GM23248 (cell line): ENCODE data around the gene HBA1. TPM values are rescaled to one million over a fixed set of nuclear protein-coding genes. Genes with fewer than 3 reads are reported as not detected.

Experiments
- DNase-seq: peaks from one replicate; pipeline ENCODE4 v3.0.0-alpha.2; 2015
- H2AFZ ChIP-seq: fragments of 200-600 bp; sonication (generic); 2 replicates; pipeline ENCODE4 v1.6.1; 2016; ENCODE audit warnings: antibody characterized with exemption
- H3F3A ChIP-seq: fragments of 200-600 bp; sonication (generic); 2 replicates; pipeline ENCODE4 v1.6.1; 2016; ENCODE audit warnings: mild to moderate bottlenecking, antibody characterized with exemption, mixed run types; ENCODE audit not compliant: insufficient read depth
- H3K27ac ChIP-seq: fragments of 200-600 bp; sonication (generic); 2 replicates; pipeline ENCODE4 v1.5.1; 2016; ENCODE audit warnings: mild to moderate bottlenecking
- H3K27me3 ChIP-seq: fragments of 200-600 bp; sonication (generic); replicated peaks from 2 replicates; pipeline ENCODE4 v1.6.1; 2016; ENCODE audit warnings: mild to moderate bottlenecking; ENCODE audit not compliant: insufficient read depth
- H3K36me3 ChIP-seq: fragments of 200-600 bp; sonication (generic); 2 replicates; pipeline ENCODE4 v1.6.1; 2016; ENCODE audit warnings: low read depth, mild to moderate bottlenecking
- H3K4me1 ChIP-seq: fragments of 200-600 bp; sonication (generic); 2 replicates; pipeline ENCODE4 v1.6.1; 2016; ENCODE audit warnings: mild to moderate bottlenecking; ENCODE audit not compliant: insufficient read depth
- H3K4me2 ChIP-seq: fragments of 200-600 bp; sonication (generic); one replicate; pipeline ENCODE4 v1.6.1; 2016; ENCODE audit warnings: mild to moderate bottlenecking; ENCODE audit not compliant: unreplicated experiment
- H3K4me3 ChIP-seq: fragments of 200-600 bp; sonication (generic); 2 replicates; pipeline ENCODE4 v1.5.1; 2016; ENCODE audit warnings: mild to moderate bottlenecking
- H3K79me2 ChIP-seq: fragments of 200-600 bp; sonication (generic); 2 replicates; pipeline ENCODE4 v1.6.1; 2016; ENCODE audit warnings: mild to moderate bottlenecking; ENCODE audit not compliant: insufficient read depth
- H3K9ac ChIP-seq: fragments of 200-600 bp; sonication (generic); 2 replicates; pipeline ENCODE4 v1.6.1; 2016; ENCODE audit warnings: mild to moderate bottlenecking
- H3K9me2 ChIP-seq: fragments of 200-600 bp; sonication (generic); 2 replicates; pipeline ENCODE4 v1.6.1; 2016; ENCODE audit warnings: mixed run types, mild to moderate bottlenecking, moderate library complexity; ENCODE audit not compliant: insufficient read depth
- H3K9me3 ChIP-seq: fragments of 200-600 bp; sonication (generic); one replicate; pipeline ENCODE4 v1.6.1; 2017; ENCODE audit warnings: low read depth
- H4K20me1 ChIP-seq: fragments of 200-600 bp; sonication (generic); 2 replicates; pipeline ENCODE4 v1.6.0; 2016; ENCODE audit not compliant: insufficient read depth
- EZH2 ChIP-seq: fragments of 200-600 bp; sonication (generic); IDR thresholded peaks from 2 replicates; pipeline ENCODE4 v1.6.1; 2018; ENCODE audit warnings: antibody characterized with exemption, mild to moderate bottlenecking; ENCODE audit not compliant: insufficient read depth, poor library complexity, severe bottlenecking
- EZH2phosphoT487 ChIP-seq: fragments of 200-600 bp; sonication (generic); IDR thresholded peaks from 2 replicates; pipeline ENCODE4 v1.6.1; 2018; ENCODE audit warnings: antibody characterized with exemption, moderate library complexity, mild to moderate bottlenecking, low read depth; ENCODE audit not compliant: insufficient read depth
- WGBS, 2 experiments: methylation state at CpG; one replicate each; pipeline ENCODE4 v1.1.6; 2015 to 2017; ENCODE audit warnings: low lambda C conversion rate in 2 of 2, low coverage in 1 of 2; ENCODE audit errors: missing lambda C conversion rate in 2 of 2; 5-methylcytosine and 5-hydroxymethylcytosine counted together
- in situ Hi-C: fragments of 300-500 bp; cut with MboI; formaldehyde crosslinking; loops from 2 replicates; pipeline ENCODE4 v1.15.0; 2020
- polyA plus RNA-seq: library from polyadenylated mRNA; unstranded; fragments of >200 nt; fragmentation: Nextera tagmentation; extraction: Ambion mirVana; gene quantifications from 2 replicates; pipeline ENCODE4 v1.2.1, GENCODE V29; 2016
- total RNA-seq: library from RNA; depleted of rRNA; stranded (reverse); fragments of >200 nt; shearing (Covaris generic); gene quantifications from 2 replicates; pipeline ENCODE4 v1.2.3, GENCODE V29; 2014

HBA1 gene
- total and polyA plus RNA-seq, 2 experiments from 2014 or later: not detected

DNA sequence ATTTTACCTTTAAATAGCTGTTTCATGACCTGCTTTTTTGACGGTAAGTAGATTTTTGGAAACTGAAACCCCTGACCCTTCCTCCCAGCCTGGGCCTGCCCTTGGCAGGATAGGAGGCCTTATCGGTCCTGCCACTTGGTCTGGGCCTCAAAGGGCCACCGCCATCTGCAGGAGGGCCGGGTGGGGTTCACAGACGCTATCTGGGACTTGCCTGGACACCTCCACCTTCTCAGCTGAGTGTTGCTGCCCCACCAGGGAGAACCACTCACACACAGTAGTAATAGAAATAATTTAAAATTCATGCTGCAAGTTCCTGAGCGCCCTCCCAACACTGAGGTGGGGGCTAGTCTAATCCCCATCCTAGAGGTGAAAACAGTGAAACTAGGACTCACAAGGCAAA is 33.4 kb upstream of the HBA1 start:
- in situ Hi-C loops: no loop called here
- H3K36me3 ChIP-seq: no peaks in the 10 kb centered on the region
- no peaks in the 10 kb centered on the region for H3K4me1 ChIP-seq
- no peaks in the 10 kb centered on the region for H3K9me3 ChIP-seq
- H3K27me3 ChIP-seq: no peaks in the 10 kb centered on the region
- no peak overlapping the region for H3K27ac ChIP-seq
- H3F3A ChIP-seq: no peaks in the 10 kb centered on the region
- H3K4me2 ChIP-seq: no peak overlapping the region
- WGBS, 2 experiments: 72 to 73% methylated on average over 6 of the region's 6 CpGs
- no peaks in the 10 kb centered on the region for H4K20me1 ChIP-seq
- no peak overlapping the region for H3K4me3 ChIP-seq
- peaks cover 1% of the 10 kb centered on the region for H3K79me2 ChIP-seq
- no peak for TF ChIP-seq EZH2
- no peak for TF ChIP-seq EZH2phosphoT487
- H3K9ac ChIP-seq: no peak overlapping the region
- H3K9me2 ChIP-seq: no peaks in the 10 kb centered on the region
- H2AFZ ChIP-seq: no peak overlapping the region
- DNase-seq: no peak

GRCh38 chr16:143456-143855 is 33.0 kb upstream of the HBA1 start:
- Histone ChIP-seq H3K79me2 (no peaks in the 10 kb centered on the region), H3K4me2 (no peak overlapping the region), H3K36me3 (no peaks in the 10 kb centered on the region), H3F3A (no peaks in the 10 kb centered on the region), H3K4me1 (no peaks in the 10 kb centered on the region), H3K9ac (no peak overlapping the region), H3K9me2 (no peaks in the 10 kb centered on the region), H3K27me3 (no peaks in the 10 kb centered on the region), H3K9me3 (no peaks in the 10 kb centered on the region), H3K4me3 (no peak overlapping the region), H4K20me1 (no peaks in the 10 kb centered on the region), H3K27ac (no peak overlapping the region), H2AFZ (no peak overlapping the region)
- DNase-seq: no peak
- TF ChIP-seq EZH2 (no peak), EZH2phosphoT487 (no peak)
- 52 to 57% methylated on average over 6 of the region's 6 CpGs for WGBS, 2 experiments
- in situ Hi-C loops: no loop called here

GRCh38 chr16:144797-145252 is 31.7 kb upstream of the HBA1 start:
- no peaks in the 10 kb centered on the region for H3K9me2 ChIP-seq
- no peaks in the 10 kb centered on the region for H4K20me1 ChIP-seq
- H3K27ac ChIP-seq: no peak overlapping the region
- H3K79me2 ChIP-seq: no peaks in the 10 kb centered on the region
- 71 to 76% methylated on average over 14 of the region's 14 CpGs for WGBS, 2 experiments
- H3K27me3 ChIP-seq: no peaks in the 10 kb centered on the region
- H3K36me3 ChIP-seq: no peaks in the 10 kb centered on the region
- H3K4me3 ChIP-seq: no peak overlapping the region
- H3K4me1 ChIP-seq: no peaks in the 10 kb centered on the region
- no peak overlapping the region for H3K4me2 ChIP-seq
- no peaks in the 10 kb centered on the region for H3F3A ChIP-seq
- no peaks in the 10 kb centered on the region for H3K9me3 ChIP-seq
- in situ Hi-C loops: no loop called here
- H2AFZ ChIP-seq: no peak overlapping the region
- TF ChIP-seq EZH2phosphoT487 (no peak), EZH2 (no peak)
- no peak overlapping the region for H3K9ac ChIP-seq
- no peak for DNase-seq

DNA sequence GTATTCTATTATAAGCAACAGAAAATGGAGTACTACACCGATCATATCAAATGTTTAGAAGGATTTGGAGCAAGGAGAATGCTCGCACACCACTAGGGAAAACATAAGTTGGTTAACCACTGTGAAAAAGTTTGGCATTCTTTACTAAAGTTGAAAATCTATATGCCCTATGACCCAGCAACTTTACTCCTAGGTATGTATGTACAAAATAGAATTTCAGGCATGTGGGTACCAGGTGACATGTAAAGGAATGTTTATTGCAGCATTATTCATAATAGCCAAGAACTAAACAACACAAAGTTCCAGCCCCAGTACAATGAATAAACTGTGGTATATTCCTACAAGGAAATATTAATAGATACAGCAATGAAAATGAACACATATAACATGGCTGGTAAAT is 29.8 kb upstream of the HBA1 start:
- Histone ChIP-seq H3K4me2 (no peak overlapping the region), H3K9me3 (no peaks in the 10 kb centered on the region), H3K79me2 (no peaks in the 10 kb centered on the region), H3K27me3 (peaks cover 4% of the 10 kb centered on the region; the same call in 1 of the 2 replicates), H3K4me3 (no peak overlapping the region), H4K20me1 (no peaks in the 10 kb centered on the region), H3K36me3 (no peaks in the 10 kb centered on the region), H3K9me2 (no peaks in the 10 kb centered on the region), H3K9ac (no peak overlapping the region), H2AFZ (no peak overlapping the region), H3K4me1 (no peaks in the 10 kb centered on the region), H3F3A (no peaks in the 10 kb centered on the region), H3K27ac (no peak overlapping the region)
- in situ Hi-C loops: no loop called here
- 81 to 86% methylated on average over 2 of the region's 2 CpGs for WGBS, 2 experiments
- no peak for TF ChIP-seq EZH2phosphoT487
- no peak for TF ChIP-seq EZH2
- no peak for DNase-seq

DNA sequence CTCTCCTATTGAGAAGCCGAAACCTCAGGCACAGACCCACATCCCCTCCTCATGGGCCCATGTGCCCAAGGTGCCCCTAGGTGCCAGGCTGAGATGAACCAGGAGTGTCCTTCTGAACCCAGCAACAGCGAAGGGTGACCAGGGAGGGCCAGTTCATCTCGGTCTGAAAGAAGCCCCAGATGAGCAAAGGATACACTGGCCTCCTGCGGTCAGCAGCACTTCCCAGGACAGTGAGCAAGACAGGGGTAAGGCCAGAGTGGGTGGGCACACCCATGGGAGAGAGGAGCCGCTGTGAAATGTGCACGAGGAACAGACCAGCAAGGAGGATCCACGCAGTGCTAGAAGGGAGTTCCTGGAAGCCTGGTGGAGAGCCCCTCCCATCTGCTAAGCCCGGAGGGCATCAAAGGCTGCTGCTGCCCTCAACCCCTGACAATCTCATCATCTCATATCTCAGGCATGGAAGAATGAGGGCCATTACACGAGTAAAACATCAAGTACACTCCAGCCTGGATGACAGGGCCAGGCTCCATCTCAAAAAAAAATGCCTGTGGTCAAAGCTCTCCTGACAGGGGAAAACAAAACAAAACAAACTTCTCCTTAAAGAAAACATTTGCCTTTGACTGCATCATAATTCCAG is 27.3 kb upstream of the HBA1 start:
- Histone ChIP-seq H3K9me2 (no peaks in the 10 kb centered on the region), H3K79me2 (no peaks in the 10 kb centered on the region), H3K9ac (no peak overlapping the region), H3K4me1 (no peaks in the 10 kb centered on the region), H4K20me1 (no peaks in the 10 kb centered on the region), H3K36me3 (no peaks in the 10 kb centered on the region), H3F3A (no peaks in the 10 kb centered on the region), H3K27ac (no peak overlapping the region), H2AFZ (no peak overlapping the region), H3K9me3 (no peaks in the 10 kb centered on the region), H3K4me2 (no peak overlapping the region), H3K4me3 (no peak overlapping the region), H3K27me3 (peaks cover 4% of the 10 kb centered on the region; the same call in 1 of the 2 replicates)
- peak; percentile 23 for DNase-seq
- 45 to 50% methylated on average over 9 of the region's 9 CpGs for WGBS, 2 experiments
- TF ChIP-seq EZH2: no peak
- TF ChIP-seq EZH2phosphoT487: no peak
- in situ Hi-C loops: no loop called here
